GDM1 (cell line): ENCODE measurements around the gene WNK2.
"Not testable (repeated sequence)": the region's sequence is repeated elsewhere in the genome, so short reads cannot be mapped to it uniquely, and the experiment has no call there.

Experiments used
- DNase-seq: peaks from one replicate; lab custom pipeline; 2025; lab: John Stamatoyannopoulos, UW

Gene WNK2

DNA sequence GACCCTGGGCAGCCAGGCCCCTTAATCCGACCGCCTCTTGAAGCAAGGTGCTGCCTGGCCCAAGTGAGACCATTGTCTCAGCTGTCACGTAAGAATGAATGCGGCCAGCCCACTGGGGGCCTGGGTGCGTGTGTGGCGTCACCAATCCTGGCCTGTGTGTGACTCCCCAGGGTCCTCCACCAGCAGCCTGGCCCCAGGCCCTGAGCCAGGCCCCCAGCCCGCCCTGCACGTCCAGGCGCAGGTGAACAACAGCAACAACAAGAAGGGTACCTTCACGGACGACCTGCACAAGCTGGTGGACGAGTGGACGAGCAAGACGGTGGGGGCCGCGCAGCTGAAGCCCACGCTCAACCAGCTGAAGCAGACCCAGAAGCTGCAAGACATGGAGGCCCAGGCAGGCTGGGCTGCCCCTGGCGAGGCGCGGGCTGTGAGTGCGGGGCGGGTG lies 124.2 kb downstream of the WNK2 start:
- DNase-seq = no peak

DNA sequence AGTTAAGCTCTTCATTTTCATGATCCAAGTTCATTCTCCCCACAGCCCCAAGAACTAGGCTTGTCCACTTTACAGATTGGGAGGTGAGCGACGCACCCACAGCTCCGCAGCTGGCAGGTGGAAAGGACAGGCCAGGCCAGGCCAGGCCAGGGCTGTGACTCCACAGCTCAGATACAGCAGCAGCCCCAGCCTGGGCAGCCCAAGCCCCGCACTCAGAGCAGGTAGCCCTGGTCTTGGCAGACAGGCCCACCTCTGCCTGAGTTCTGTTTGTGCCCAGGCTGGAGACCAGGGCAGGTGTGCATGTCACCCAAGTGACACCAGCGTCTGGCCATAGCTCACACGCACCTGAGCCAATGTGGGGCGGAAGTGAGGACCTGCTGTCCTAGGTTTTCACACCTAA lies 124.7 kb downstream of the WNK2 start:
- DNase-seq = no peak

DNA sequence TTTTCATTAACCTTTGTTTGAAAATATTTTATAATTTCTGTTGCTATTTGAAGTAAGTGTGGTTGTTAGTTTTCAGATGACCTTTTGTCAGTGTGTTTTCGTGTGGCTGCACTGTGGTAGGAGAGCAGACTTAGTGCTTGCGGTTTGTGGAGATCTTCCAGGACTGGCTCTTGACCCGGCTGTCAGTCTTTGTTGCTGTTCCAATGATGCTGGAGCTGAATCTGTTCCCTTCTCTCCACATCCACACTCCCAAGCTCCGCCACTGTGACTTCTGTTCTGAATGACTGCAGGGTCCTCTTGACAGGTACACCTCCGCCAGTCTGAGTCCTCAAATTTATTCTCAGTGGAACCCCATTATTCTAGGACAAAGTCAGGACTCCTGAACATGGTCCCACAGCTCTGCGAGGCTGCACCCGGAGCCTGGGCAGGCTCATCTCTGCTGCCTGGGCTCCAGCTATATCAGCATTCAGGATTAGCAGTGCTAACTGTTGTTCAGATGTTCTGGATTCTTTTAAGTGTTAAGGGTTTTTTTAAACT lies 126.0 kb downstream of the WNK2 start:
- DNase-seq = no peak

DNA sequence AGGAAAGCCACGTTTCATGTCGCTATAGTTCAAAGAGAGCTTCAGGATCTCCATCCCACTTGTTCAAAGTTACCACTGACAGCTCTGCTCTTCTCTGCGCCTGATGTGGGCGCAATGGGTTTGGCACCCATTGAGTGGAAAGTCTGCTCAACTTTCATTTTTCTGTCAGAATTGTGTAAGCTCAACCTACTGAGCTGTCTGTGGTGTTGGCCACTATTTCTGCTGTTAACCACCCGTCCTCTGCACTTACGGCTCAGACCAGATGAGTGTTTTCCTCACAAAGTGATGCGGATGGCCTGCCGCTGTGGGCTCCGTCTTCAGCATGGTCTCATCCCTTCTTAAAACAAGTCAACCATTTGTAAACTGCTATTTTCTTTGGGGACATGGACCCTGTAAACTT lies 131.2 kb downstream of the WNK2 start:
- no peak for DNase-seq

DNA sequence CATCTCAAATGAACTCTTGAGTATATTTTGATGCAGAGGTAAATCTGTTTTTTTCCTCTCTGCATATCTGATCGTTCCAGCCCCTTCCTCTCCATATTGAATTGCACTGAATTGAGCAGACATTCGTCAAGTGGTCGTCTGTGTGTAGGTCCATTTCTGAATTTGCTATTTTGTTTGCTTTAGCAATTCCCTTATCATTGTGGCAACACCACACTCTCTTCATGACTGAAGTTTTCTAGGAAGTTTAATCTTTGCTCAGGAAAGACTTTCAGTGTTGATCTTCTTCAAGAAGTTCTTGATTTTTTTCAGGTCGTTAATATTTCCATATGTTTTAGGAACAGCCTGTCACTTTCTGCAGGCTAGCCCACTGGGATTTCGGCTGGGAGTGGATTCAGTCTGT lies 132.0 kb downstream of the WNK2 start:
- DNase-seq = no peak

DNA sequence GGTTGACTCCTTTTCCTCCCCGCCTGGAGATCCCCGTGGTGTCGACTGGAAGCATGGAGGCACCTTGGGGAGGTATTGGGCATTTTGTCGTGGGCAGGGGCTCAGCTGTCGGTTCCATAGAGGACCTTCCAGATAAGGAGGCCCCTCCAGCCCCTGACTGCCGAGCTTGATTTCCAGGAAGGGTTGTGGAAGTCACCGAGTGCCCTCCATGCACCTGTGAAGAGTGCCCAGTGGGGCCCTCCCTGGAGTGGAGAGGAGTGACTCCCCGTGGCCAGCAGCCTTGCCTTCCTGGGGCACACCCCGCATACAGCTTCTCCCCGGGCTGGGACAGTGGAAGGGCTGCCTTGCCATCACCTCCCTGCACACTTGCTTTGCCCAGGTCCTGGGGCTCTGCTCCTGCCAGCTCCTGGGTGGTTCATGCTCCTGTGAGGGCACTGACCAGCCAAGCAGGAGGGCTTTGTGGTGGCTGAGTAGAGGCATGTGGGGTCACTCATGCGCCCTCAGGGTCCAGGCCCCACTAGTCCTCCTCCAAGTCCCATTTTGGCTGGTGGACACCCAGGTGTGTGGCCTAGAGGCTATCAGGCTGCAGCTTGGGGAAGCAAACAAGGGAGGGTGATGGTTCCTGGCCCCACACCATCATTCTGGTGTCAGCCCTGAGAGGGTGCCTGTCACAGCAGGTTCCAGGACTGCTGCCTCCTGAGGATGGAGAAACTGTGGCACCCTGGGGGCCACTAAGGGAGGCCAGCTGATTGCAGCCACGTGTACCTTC lies 133.0 kb downstream of the WNK2 start:
- DNase-seq = no peak

DNA sequence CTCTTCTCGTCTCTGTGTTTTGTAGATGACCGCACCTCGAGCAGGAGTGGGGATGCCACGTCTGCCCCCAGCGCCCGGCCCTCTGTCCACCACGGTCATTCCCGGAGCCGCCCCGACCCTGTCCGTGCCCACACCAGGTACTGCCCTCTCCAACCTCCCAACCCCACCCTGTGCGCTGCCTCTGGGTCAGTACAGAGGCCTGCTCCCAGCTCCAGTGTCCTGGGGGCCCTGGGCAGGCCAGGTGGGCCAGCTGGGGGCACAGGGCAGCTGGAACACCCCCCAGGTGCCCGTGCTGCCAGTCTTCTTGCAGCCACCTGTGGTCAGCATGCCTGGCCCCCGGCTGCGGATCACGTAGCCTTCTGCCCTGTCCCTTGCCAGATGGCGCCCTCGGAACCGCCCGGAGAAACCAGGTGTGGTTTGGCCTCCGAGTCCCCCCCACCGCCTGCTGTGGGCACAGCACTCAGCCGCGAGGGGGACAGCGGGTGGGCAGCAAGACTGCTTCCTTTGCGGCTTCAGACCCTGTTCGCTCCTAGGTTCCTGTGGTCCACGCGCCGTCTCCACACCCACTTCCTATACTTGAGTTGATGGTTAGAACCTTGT lies 133.7 kb downstream of the WNK2 start:
- DNase-seq = no peak

DNA sequence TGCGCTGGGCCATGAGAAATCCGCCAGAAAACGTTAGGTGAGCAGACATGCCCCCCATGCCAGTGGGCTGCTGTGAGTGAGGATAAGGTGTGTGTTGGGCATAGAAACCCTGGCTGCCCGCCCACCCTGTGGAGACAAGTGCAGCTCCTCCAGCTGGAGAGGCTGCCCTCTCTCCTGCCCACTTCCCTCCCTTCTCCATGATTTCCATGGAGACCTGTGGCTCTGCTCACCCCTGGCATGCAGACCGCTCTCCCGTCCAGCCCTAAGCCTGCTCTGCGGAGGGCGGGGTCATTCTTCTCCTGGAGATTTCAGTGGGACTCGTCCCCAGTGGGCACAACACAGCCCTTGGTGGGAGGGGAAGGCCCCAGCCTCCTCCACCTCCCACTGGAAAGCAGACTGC lies 134.5 kb downstream of the WNK2 start:
- DNase-seq = no peak

DNA sequence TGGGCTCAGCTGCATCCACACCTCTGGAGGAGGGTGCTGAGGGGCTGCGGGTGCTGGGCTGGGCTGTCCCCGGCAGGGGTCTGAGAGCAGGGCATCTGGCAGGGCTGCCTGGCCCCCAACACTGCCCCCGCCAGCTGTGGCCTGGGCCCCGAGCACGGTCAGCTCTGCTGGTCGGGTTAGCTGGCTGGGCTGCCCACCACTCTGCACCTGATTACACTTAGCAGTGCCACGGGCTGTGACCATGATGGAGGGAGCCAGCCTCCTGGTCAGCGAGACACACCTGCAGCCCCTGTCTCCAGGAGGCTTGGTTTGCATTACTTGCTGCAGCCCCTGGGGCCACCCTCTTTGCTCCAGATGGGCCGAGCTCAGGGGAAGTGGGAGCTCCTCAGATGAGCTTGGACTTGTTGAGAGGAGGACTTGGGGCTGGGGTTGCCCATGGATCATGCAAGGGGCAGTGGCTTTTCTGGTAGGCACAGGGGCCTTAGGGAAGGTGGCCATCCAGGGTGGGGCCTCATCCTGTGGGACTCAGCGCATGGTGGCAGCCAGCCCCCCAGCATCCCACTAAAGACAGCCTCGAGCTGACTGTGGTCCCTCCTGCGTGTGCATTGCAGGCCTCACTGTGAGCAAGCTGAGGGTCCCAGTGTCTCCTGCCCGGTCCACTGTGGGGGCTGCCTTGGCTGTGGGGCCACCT lies 135.5 kb downstream of the WNK2 start:
- no peak for DNase-seq

DNA sequence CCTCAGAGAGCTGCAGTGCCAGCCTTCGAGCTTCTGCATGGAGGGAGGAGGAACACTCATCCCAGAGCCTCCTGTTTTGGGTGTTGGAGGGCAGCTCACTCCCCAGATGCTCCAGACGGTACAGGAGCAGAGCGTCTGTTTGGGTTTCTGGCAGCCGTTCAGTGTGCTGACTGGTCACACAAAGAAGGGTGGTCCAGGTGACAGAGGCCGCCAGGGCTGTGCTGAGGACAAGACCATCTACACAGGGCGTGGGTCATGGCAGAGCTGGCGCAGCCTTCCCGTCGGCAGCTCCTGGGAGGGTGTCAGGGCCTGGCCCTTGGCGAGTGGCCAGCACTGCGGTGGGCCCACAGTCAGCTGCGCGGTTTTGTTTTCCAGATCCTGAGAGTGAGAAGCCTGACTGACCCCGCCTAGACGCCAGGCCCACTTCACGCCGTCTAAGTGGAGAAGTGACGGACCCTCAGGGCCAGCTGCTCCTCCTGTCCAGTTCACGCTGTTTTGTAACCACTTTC lies 136.1 kb downstream of the WNK2 start:
- no peak for DNase-seq

DNA sequence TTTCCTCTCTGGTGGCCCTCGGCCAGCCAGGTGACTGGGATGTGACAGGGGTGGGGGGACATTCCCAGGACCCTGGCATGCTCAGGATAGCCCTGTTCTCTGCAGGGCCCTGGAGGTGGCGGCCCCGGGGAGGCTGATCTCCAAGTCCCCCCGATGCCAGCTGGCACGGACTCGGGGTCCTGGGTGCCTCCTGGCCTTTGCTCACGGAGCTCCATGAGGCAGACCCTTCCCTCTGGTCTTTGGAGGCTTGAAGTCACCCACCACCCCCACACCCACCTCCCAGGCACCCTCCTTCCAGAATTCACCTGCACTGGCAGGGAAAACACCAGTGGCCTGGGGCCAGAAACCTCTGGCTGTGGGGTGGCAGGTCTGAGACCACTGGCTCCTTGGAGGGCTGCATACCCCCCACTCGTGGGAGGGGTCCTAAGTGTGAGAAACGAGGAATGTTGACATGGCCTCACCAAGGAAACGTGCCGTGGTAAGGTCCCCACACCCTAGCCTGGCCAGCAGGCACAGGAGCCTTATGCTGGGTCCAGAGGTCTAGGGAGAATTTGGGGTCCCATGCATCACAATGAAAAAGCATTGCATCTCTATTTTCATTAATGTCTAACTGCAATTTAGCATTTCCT lies 136.8 kb downstream of the WNK2 start:
- no peak for DNase-seq

DNA sequence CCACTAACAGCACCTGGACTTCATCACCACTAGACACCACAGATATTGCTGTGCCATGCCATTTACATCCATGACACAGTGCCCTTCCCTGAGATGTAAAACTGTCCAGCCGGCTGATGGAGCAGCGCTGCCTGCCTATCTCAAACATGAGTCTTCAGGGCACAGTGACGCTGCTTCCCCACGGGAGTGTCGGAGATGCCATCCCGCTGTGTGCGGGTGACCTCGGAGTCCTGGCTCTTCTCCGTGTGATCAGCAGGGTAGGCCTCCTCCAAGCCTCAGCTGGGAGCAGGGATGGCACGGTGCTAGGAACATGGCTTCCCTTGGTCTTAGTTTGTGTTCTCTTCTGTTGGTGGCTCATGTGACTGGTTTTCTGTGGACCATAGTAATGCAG lies 137.3 kb downstream of the WNK2 start:
- DNase-seq = no peak

DNA sequence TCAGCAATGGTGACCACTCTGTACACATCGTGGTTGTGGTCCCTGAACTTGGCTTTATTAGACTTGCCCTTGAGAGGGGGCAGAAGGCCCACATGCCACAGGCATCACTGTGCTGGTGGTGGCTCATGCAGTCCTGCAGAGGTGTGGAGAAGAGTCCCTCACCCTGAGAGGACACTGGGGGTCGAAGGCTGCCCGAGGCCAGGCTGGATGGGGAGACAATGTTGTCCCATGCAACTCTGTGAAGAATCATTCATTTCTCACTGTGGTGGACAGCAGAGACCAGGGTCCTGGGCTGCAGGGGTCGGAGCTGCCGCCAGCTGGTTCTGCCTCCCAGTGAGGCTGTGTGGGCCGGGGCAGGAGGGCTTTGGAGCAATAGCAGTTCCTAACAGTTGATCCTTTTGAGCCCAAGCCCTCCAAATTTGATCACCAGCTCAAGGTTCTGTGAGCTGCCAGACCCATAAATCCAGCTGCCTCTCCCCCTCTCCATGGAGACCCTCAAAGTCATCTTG lies 139.6 kb downstream of the WNK2 start:
- not testable (repeated sequence) for DNase-seq

DNA sequence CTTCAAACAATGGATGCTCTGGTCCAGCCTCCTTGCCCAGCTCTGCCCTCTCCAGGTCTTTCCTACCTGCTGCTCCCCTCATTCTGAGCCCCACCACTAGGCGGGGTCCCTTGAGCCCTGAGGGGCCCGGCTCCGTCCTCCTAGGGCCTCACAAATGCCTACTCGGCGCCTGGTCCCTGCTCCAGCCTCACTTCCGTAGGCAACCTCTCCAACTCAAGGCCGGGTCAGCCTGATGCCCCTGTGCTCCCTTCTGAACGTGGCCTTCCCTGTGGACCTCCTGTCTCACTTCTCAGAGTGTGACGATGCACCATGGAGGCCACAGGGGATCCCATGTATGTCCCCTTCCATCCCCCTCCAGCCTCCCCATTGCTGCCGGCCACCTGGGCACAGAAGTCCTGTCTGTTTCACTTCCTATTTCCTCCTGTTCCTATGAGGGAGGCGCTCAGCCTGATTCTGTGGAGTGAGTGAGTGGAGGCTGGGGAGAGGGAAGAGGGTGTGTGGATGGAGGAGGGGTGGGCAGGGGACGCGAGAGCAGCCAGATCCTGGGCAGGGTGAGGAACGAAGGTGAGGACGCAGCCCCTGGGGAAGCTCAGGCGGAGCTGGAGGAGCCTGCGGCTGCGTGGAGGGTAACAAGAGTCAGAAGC lies 140.4 kb downstream of the WNK2 start:
- DNase-seq = no peak

DNA sequence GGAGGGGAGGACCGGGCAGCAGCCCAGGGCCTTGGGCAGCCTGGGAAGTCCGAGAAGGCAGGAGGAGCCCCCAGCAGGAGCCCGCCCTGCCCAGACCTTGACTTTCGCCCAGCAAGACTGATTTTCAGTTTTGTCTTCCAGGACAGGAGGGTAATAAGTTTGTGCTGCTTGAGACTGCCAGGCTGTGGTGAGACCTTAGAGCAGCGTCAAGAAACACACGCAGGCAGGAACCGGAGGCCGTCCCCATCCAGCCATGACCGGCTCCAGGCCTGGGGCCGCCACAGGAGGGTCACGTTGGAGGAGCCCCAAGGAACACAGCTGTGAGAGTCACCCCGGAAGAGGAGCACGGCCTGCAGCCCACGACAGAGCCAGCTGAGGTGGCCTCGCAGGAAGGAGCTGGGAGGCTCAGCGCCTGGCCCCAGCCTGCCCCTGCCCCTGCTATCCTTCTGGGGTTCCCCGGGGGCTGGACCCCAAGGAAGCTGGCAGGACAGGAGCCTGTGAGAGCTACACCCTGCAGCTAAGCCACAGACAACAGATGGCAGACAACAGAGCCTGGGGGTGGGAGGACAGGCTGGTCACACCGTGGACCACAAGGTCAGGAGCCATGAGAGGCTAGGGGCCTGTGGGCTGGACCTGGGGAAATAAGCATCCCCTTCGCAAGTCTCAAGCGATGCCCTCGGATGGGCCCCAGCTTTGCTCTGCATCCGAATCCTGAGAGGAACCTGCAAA lies 141.5 kb downstream of the WNK2 start:
- no peak for DNase-seq

DNA sequence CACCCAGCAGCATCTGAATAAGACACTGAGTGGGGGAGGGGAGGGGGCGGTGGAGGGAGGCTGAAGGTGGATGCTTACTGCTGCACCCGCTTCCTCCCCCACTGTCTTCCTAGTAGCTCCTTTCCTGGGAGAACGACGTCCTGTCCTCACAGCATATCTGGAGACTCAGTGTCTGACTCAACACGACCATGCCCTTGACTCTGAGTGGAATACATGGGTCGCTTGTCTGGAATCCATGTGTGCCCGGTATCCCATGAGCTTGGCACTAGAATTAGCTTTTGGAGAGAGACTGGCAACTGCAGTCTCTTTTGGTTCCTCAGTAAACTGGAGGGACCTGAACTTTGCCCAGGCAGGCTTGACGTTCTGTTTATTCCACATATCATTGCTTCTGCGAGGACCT lies 142.1 kb downstream of the WNK2 start:
- DNase-seq = no peak

DNA sequence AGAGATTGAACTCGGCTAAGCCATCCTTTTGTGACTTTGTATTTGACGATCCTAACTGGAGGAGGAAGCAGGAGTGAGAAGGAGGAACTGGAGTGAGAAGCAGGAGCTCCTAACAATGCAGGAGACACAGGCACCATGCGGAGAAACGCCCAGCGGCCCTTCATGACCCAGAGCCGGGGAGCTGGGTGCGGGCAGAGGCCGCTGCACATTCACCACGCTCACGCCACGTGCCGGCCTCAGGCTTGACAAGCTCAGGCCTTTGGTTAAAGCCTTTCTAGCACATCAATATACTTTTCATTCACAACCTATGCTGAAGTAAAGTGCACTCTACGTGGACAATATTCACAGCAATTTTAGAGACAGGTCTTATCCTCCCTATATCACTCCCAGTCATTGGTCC lies 142.7 kb downstream of the WNK2 start:
- DNase-seq = no peak

DNA sequence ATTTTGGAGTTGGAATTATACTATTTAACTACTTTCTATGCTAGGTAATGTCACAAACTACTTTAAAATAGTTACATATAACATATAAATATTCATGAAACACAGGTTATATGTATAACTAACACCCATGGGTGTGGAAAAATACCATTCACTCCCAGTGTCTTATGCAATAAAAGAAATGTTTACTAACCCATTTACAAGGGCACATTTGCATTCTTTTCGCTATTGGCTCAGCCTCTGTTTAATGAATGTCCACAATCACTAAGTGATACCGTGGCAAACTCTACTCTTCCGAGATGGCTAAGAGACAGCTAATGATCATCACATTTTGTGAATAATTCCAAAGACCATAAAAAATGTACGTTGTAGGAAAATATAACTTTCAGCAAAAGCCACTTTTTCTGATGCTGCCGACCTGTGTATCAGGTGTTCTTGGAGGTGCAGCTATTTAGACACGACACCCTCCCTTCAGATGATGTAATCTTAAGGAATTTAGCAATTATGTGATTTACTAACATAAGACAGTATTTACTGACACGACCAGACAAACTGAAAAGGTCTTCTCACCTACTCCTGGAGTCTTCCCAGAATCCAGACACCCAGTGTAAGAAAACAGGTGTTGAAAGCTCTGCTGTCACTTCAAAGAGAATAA lies 145.8 kb downstream of the WNK2 start:
- no peak for DNase-seq

DNA sequence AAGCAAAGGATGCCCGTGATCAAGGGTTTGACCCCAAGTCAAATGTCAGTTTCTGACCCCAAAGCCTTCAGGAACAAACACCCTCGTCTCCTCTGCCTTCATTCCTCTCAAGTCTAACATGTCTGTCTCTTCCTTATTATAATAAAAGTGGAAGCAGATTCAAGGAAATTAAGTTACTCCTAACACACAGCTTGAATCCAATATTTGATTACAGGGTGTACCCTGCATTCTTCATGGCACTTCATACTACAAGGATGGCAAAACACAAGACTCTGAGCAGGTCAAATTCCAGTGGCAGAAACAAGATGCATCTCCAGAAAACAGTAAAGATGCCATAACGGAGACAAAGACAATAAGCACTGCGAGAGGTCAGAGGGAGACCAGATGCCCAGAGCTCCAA lies 148.4 kb downstream of the WNK2 start:
- no peak for DNase-seq

DNA sequence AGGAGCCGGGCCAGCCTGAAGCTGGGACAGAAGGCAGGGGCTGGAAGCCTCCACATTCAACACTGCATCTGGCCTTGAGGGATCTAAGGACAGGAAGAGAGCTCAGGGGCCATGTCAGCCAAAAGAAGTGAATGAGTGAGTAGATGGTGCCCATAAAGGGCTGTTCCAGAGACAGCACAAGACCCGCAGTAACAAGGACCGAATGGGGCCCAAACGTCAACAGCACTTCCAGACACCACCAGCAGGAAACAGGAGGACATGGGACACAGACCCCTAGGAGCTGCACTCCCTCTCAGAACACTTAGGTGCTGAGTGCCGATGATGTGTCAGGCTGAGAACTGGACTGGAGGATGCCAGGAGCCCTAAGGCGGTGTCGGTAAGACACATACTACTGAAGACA lies 152.8 kb downstream of the WNK2 start:
- DNase-seq = no peak
